PC-3 (cell line): Measurements from ENCODE around the gene ACKR1.

Source experiments
- CTCF ChIP-seq: fragments of 300-600 bp; sonication (generic); conservative IDR thresholded peaks from 2 replicates; pipeline ENCODE4 v1.5.1; 2017; ENCODE audit warnings: antibody characterized with exemption, low read depth, mild to moderate bottlenecking, low read length
- EZH2 ChIP-seq: fragments of 300-600 bp; sonication (generic); IDR thresholded peaks from one replicate; pipeline ENCODE4 v1.6.1; 2017; ENCODE audit warnings: antibody characterized with exemption, mild to moderate bottlenecking, low read length; ENCODE audit not compliant: unreplicated experiment

DNA sequence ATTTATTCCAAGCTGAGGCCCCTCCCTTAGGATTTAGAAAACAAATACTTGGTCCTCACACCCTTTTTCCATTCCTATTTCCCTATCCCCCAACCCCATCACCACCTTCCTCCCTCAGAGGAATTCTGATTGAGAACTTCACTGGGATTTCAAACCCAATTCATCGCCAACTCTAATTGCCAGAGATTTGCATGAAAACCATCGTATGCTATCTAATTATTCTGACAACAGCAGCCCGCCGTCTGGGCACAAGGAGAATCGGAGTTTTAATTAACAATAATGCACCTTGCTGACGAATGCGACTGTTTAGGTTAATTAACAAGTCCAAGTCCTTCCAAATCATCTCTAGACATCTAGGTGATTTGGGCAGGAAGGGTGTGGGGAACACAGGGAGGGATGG lies 4.4 kb downstream of the ACKR1 start:
- no peak for TF ChIP-seq CTCF
- no peak for TF ChIP-seq EZH2
